GM18909 (cell line): ENCODE measurements around the gene FASN.
"Not testable (repeated sequence)": the region's sequence is repeated elsewhere in the genome, so short reads cannot be mapped to it uniquely, and the experiment has no call there.

Experiments used
- ATAC-seq: cut with Tn5 transposase; IDR thresholded peaks from one replicate; pipeline ENCODE4 v1.9.1; 2021; ENCODE audit warnings: mild to moderate bottlenecking; ENCODE audit not compliant: unreplicated experiment, poor library complexity

Gene FASN

GRCh38 chr17:82098169-82098938 is at the start of gene FASN:
TSS of gene FASN (minus strand) at chr17:82098236. CDS start at chr17:82096445, 1,791 bp downstream.
- peak; percentile 69 for ATAC-seq

GRCh38 chr17:82146663-82147654 is 48.9 kb upstream of the FASN start:
- no peak for ATAC-seq

- no peak for ATAC-seq
Measured at GRCh38 chr17:82145550-82146155, 47.6 kb upstream of the FASN start.

- no peak for ATAC-seq
Measured at GRCh38 chr17:82143333-82143732, 45.3 kb upstream of the FASN start.

GRCh38 chr17:82139961-82140360 is 41.9 kb upstream of the FASN start:
- ATAC-seq = not testable (repeated sequence)

- ATAC-seq = no peak
Measured at GRCh38 chr17:82138511-82138992, 40.5 kb upstream of the FASN start.

- no peak for ATAC-seq
Measured at GRCh38 chr17:82134101-82134500, 36.1 kb upstream of the FASN start.

GRCh38 chr17:82133166-82133953 is 35.3 kb upstream of the FASN start:
- not testable (repeated sequence) for ATAC-seq

- ATAC-seq = no peak
Measured at GRCh38 chr17:82129095-82129494, 31.1 kb upstream of the FASN start.

GRCh38 chr17:82128287-82128686 is 30.3 kb upstream of the FASN start:
- ATAC-seq = no peak

GRCh38 chr17:82127704-82128103 is 29.7 kb upstream of the FASN start:
- ATAC-seq = no peak

GRCh38 chr17:82127315-82127595 is 29.2 kb upstream of the FASN start:
- ATAC-seq = no peak

- ATAC-seq = no peak
Measured at GRCh38 chr17:82126556-82127314, 28.7 kb upstream of the FASN start.

GRCh38 chr17:82124101-82124500 is 26.1 kb upstream of the FASN start:
- no peak for ATAC-seq

GRCh38 chr17:82121660-82122629 is 23.9 kb upstream of the FASN start:
- ATAC-seq = no peak

- ATAC-seq = no peak
Measured at GRCh38 chr17:82121246-82121645, 23.2 kb upstream of the FASN start.

GRCh38 chr17:82120148-82120547 is 22.1 kb upstream of the FASN start:
- no peak for ATAC-seq

GRCh38 chr17:82118815-82119380 is 20.9 kb upstream of the FASN start:
- no peak for ATAC-seq
